OCI-LY3 (cell line): Measurements from ENCODE around the gene MEX3D.

Source experiments
- CTCF ChIP-seq: fragments of 200-600, 300-600 bp; sonication (generic); IDR thresholded peaks from 2 replicates; pipeline ENCODE4 v1.5.1; 2014; ENCODE audit warnings: antibody characterized with exemption, low read length, low read depth
- EZH2phosphoT487 ChIP-seq: fragments of 200-600 bp; shearing (Covaris generic); IDR thresholded peaks from 2 replicates; pipeline ENCODE4 v1.6.1; 2018; ENCODE audit warnings: antibody characterized with exemption, mixed run types, low read depth

DNA sequence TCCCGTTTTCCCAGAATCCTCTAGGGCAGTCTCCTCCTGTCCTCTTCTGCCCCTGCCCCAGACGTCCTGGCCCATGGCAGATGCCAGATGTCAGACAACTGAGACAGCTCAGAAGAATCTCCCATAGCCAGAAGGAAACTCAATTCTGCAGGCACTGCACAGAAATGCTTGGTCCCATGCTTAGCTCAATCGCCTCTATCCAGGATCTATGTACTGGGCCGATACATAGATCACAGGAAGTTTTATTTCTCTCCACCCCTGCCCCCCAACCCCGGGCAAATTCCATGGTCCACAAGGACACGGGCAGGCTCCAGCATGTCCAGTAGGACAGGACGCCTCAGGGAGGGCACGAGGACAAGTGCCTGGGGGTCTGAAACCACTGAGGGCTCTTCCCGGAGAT, 19.7 kb upstream of the MEX3D start:
- TF ChIP-seq CTCF (no peak), EZH2phosphoT487 (no peak)
